ENCODE measurements around the gene UNC80.

GRCh38 chr2:209969692-209970091 lies 198.1 kb downstream of the UNC80 start:
- TF ChIP-seq POLR2A (IDR thresholded peaks at IDR 0.05; ENCODE audit: low read depth, low read length): no peak
- no peak for TF ChIP-seq POLR2AphosphoS5 (IDR thresholded peaks at IDR 0.05; ENCODE audit: low read depth, low read length)
- no peak for TF ChIP-seq TAF1 (IDR thresholded peaks at IDR 0.05; ENCODE audit: low read depth, low read length)
- no peak for TF ChIP-seq POU2F2 (IDR thresholded peaks at IDR 0.05; ENCODE audit: low read depth, low read length)
- TF ChIP-seq SPI1 (IDR thresholded peaks at IDR 0.05; ENCODE audit: low read depth, low read length): no peak

All from GM12891 (cell line).